Neuronal stem cell (in vitro differentiated cells): ENCODE measurements around the gene CBX4.

Source experiments
- DNase-seq: peaks from one replicate; pipeline ENCODE4 v3.0.0-alpha.2; 2013; ENCODE audit warnings: low spot score
- H2AFZ ChIP-seq: one replicate; pipeline ENCODE4 v1.6.1; 2013; ENCODE audit warnings: mild to moderate bottlenecking, low read length, inconsistent platforms
- H2AK5ac ChIP-seq: 2 replicates; pipeline ENCODE4 v1.6.1; 2013; ENCODE audit warnings: low read depth, mild to moderate bottlenecking, inconsistent platforms, low read length, moderate library complexity, mixed read lengths
- H2BK120ac ChIP-seq: 2 replicates; pipeline ENCODE4 v1.6.1; 2013; ENCODE audit warnings: low read depth, mild to moderate bottlenecking, inconsistent platforms, low read length, moderate library complexity, mixed read lengths
- H2BK12ac ChIP-seq: one replicate; pipeline ENCODE4 v1.6.1; 2013; ENCODE audit warnings: low read length, inconsistent platforms
- H2BK15ac ChIP-seq: 2 replicates; pipeline ENCODE4 v1.6.1; 2013; ENCODE audit warnings: mild to moderate bottlenecking, low read length, inconsistent platforms, mixed read lengths
- H2BK5ac ChIP-seq: one replicate; pipeline ENCODE4 v1.6.1; 2013; ENCODE audit warnings: inconsistent platforms, mild to moderate bottlenecking, low read length, moderate library complexity
- H3K14ac ChIP-seq: one replicate; pipeline ENCODE4 v1.6.1; 2013; ENCODE audit warnings: low read length, inconsistent platforms
- H3K18ac ChIP-seq: 2 replicates; pipeline ENCODE4 v1.6.1; 2013; ENCODE audit warnings: low read length, inconsistent platforms
- H3K23ac ChIP-seq: 2 replicates; pipeline ENCODE4 v1.6.1; 2013; ENCODE audit warnings: low read depth, mild to moderate bottlenecking, mixed read lengths, low read length, inconsistent platforms; ENCODE audit not compliant: poor library complexity
- H3K27ac ChIP-seq: replicated peaks from 3 replicates; pipeline ENCODE4 v1.5.1; 2013; ENCODE audit warnings: low read length, inconsistent platforms
- H3K27me3 ChIP-seq, 3 experiments: 2 replicates each; pipeline ENCODE4 v1.6.1; 2013; ENCODE audit warnings: low read length in 3 of 3, mild to moderate bottlenecking in 2 of 3, inconsistent platforms in 1 of 3, low read depth in 1 of 3, mixed read lengths in 1 of 3, moderate library complexity in 1 of 3; ENCODE audit not compliant: control insufficient read depth in 3 of 3, insufficient read depth in 3 of 3
- H3K36me3 ChIP-seq, 2 donors: replicated peaks in 1 of 2; 2 replicates each; pipeline ENCODE4 v1.6.1; 2013; ENCODE audit warnings: low read length in 2 of 2; ENCODE audit not compliant: control insufficient read depth in 2 of 2, insufficient read depth in 2 of 2
- H3K4ac ChIP-seq: 2 replicates; pipeline ENCODE4 v1.6.1; 2013; ENCODE audit warnings: inconsistent platforms, mild to moderate bottlenecking, low read length, moderate library complexity
- H3K4me1 ChIP-seq, 2 donors: 1 replicate in 1 of 2; 2 replicates in 1 of 2; pipeline ENCODE4 v1.6.1; 2013; ENCODE audit warnings: low read length in 2 of 2, low read depth in 1 of 2; ENCODE audit not compliant: control insufficient read depth in 2 of 2, insufficient read depth in 1 of 2
- H3K4me2 ChIP-seq: one replicate; pipeline ENCODE4 v1.6.1; 2013; ENCODE audit warnings: mild to moderate bottlenecking, low read length, inconsistent platforms; ENCODE audit not compliant: insufficient read depth, poor library complexity, severe bottlenecking
- H3K4me3 ChIP-seq, 2 donors: 2 replicates each; pipeline ENCODE4 v1.5.1; 2013; ENCODE audit warnings: low read length in 2 of 2, mild to moderate bottlenecking in 2 of 2, inconsistent platforms in 1 of 2, moderate library complexity in 1 of 2
- H3K79me1 ChIP-seq: one replicate; pipeline ENCODE4 v1.6.1; 2013; ENCODE audit warnings: low read depth, mild to moderate bottlenecking, inconsistent platforms, low read length, moderate library complexity
- H3K9ac ChIP-seq: one replicate; pipeline ENCODE4 v1.6.1; 2013; ENCODE audit warnings: mild to moderate bottlenecking, low read depth, low read length, inconsistent platforms; ENCODE audit not compliant: poor library complexity
- H3K9me3 ChIP-seq, 2 donors: replicated peaks in 1 of 2; 2 replicates each; pipeline versions ENCODE3 to v1.6.1; 2013; ENCODE audit warnings: low read length in 2 of 2, mild to moderate bottlenecking in 2 of 2, inconsistent platforms in 1 of 2, low read depth in 1 of 2, mixed read lengths in 1 of 2, moderate library complexity in 1 of 2; ENCODE audit not compliant: control insufficient read depth in 2 of 2, insufficient read depth in 1 of 2
- H4K8ac ChIP-seq: one replicate; pipeline ENCODE4 v1.6.1; 2013; ENCODE audit warnings: low read depth, mild to moderate bottlenecking, inconsistent platforms, low read length, moderate library complexity
- H4K91ac ChIP-seq: one replicate; pipeline ENCODE4 v1.6.1; 2013; ENCODE audit warnings: low read length, low read depth, mild to moderate bottlenecking, inconsistent platforms; ENCODE audit not compliant: poor library complexity
- WGBS, 2 donors: extraction: QIAGEN DNeasy Blood & Tissue Kit; methylation state at CpG; one replicate each; pipeline ENCODE4 v1.1.7; 2013; ENCODE audit warnings: missing lambda C conversion rate in 2 of 2, mixed read lengths in 1 of 2; ENCODE audit not compliant: insufficient read length in 2 of 2, insufficient replicate concordance in 1 of 2; ENCODE audit errors: extremely low coverage in 2 of 2; 5-methylcytosine and 5-hydroxymethylcytosine counted together

Gene CBX4

DNA sequence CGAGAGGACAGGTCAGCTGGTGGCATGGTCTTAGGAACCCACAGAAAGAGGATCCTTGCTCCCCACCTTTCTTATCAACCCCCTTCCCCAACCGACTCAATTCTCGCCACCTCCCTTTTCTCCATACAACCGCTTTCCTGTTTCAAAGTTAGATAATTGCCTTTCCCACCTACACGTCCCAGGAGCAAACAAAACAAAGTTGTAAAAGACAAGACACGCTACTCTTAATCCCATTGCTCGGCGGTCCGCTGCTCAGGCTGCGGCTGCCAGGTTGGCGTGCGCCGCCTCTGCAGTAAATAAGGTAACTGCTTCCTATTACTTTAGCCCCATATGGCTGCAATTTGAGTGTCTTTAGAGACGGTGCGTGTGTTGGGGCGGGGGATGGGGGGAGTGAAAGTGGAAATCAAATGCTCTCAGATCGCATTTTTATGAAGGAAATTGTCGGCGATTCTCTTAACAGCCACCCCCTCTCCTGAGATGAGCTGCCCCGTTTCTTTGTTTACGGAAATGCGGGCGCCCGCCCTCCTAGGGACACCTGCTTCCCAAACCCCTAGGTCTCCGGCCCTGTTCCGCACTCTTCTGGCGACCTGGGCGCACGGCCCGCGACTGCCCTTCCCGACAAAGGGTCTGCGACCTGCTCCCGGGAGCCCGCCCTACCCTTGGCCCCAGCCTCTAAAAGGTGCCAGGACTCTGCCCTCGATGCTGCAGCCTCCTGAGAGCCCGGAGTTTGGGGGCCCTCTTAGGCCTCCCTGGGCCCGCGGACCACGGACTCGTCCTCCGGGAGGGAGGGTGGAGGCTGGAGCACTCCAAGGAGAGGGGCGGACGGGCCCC lies 38.7 kb downstream of the CBX4 start:
- Histone ChIP-seq H2BK15ac (peak overlapping the region; percentile 93), H3K4me1 (peaks cover 27 to 54% of the 10 kb centered on the region in 2 donors), H2BK120ac (peak overlapping the region; percentile 82), H2BK5ac (no peak overlapping the region), H3K9me3 (peaks cover 0 to 8% of the 10 kb centered on the region in 2 donors), H4K8ac (no peak overlapping the region), H3K4me3 (peak overlapping the region; percentile 29 to 39), H3K14ac (no peak overlapping the region), H2BK12ac (peak overlapping the region; percentile 14), H3K79me1 (peaks cover 2% of the 10 kb centered on the region), H3K18ac (peak overlapping the region; percentile 90), H3K4ac (no peak overlapping the region), H2AK5ac (peak overlapping the region; percentile 94), H3K4me2 (peak overlapping the region; percentile 71), H2AFZ (peak overlapping the region; percentile 88), H3K27me3 (peaks cover 64 to 81% (median 72%) of the 10 kb centered on the region in 3 experiments), H3K27ac (no peak overlapping the region), H4K91ac (no peak overlapping the region), H3K9ac (no peak overlapping the region), H3K23ac (peak overlapping the region; percentile 81), H3K36me3 (peaks cover 2 to 6% of the 10 kb centered on the region in 2 donors)
- no CpG with 5 or more reads among the region's 44 CpGs for WGBS, 2 donors
- no peak for DNase-seq

DNA sequence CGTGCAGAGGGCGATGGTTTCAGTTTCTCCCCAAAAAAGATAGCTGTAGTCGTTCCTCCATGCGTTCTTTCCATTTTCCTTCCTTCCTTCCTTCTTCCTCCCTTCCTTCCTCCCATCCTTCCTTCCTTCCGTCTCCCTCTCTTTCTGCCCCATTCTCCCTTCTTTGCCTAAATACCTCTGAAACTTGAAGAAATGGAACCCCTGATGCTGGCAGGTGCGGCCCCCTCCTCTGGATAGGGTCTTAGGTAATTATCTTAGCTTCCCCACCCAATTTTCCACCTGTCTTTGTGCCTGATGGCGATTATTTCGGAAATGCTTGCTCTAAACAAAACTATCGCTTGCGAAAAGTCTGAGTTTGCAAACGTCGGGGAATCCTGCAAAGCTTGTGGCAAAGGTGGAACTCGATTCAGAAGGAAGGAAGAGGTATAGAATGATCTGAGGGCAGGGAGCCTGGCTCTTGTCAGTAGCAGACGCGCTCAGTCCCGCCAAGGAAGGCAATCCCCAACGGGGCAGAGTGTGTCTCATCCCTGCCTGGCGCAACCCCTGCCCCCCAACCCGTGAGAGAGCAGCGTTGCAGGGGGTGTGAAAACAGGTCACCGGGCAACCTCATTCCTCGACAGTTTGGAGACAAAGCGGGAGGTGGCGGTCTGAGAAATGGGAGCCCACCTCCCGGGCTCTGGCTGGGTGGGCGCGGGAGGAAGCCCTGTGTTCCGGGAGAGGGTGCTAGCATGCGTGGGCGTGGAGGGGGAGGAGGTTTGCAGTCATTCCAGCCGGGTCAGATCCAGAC lies 39.5 kb downstream of the CBX4 start:
- H3K4me2 ChIP-seq, result no peak overlapping the region
- H2BK120ac ChIP-seq, result peak overlapping the region; percentile 82
- no peak overlapping the region for H3K4ac ChIP-seq
- H3K9me3 ChIP-seq, result peaks cover 0 to 8% of the 10 kb centered on the region in 2 donors
- H2BK5ac ChIP-seq, result no peak overlapping the region
- H3K36me3 ChIP-seq, result peaks cover 4 to 14% of the 10 kb centered on the region in 2 donors
- H3K9ac ChIP-seq, result no peak overlapping the region
- H3K27me3 ChIP-seq, result peaks cover 57 to 81% (median 63%) of the 10 kb centered on the region in 3 experiments
- H4K8ac ChIP-seq, result no peak overlapping the region
- peaks cover 29 to 50% of the 10 kb centered on the region in 2 donors for H3K4me1 ChIP-seq
- whole genome bisulfite sequencing, 2 donors, result no CpG with 5 or more reads among the region's 31 CpGs
- H3K4me3 ChIP-seq, result peak overlapping the region in 1 of 2 donors; percentile 39
- H3K79me1 ChIP-seq, result peaks cover 2% of the 10 kb centered on the region
- peak overlapping the region; percentile 93 for H2BK15ac ChIP-seq
- no peak overlapping the region for H3K27ac ChIP-seq
- peak overlapping the region; percentile 81 for H3K23ac ChIP-seq
- peak overlapping the region; percentile 91 for H3K18ac ChIP-seq
- no peak overlapping the region for H4K91ac ChIP-seq
- peak overlapping the region; percentile 94 for H2AK5ac ChIP-seq
- H2BK12ac ChIP-seq, result peak overlapping the region; percentile 50
- H3K14ac ChIP-seq, result no peak overlapping the region
- H2AFZ ChIP-seq, result peak overlapping the region; percentile 88
- DNase-seq, result no peak

DNA sequence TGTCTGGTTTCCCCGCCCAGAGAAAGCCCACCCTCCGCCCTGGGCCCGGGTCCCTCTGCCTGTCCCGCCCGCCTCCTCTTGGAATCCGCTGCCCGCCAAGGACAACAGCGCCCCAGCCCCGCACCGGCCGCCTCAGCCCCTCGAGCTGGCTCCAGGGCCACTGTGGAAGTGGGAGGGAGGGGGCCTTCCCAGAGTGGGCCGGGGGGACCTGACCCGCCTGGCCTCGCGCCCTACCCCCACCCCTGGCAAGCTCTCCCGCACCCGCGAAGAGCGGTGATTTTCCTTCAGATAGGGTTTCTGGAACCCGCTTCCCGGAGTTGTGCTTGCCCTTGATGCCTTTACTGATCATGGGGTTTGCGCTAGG lies 40.1 kb downstream of the CBX4 start:
- Histone ChIP-seq H4K8ac (no peak overlapping the region), H3K4ac (no peak overlapping the region), H3K9me3 (peaks cover 0 to 8% of the 10 kb centered on the region in 2 donors), H4K91ac (no peak overlapping the region), H2BK120ac (no peak overlapping the region), H3K4me1 (peaks cover 32 to 51% of the 10 kb centered on the region in 2 donors), H3K4me3 (no peak overlapping the region), H2AFZ (peak overlapping the region; percentile 78), H2BK12ac (no peak overlapping the region), H3K23ac (peak overlapping the region; percentile 74), H3K18ac (peak overlapping the region; percentile 91), H3K4me2 (peak overlapping the region; percentile 31), H3K27me3 (peaks cover 53 to 78% (median 60%) of the 10 kb centered on the region in 3 experiments), H2AK5ac (peak overlapping the region; percentile 88), H3K14ac (no peak overlapping the region), H3K36me3 (peaks cover 4 to 20% of the 10 kb centered on the region in 2 donors), H3K27ac (no peak overlapping the region), H2BK5ac (peak overlapping the region; percentile 82), H3K79me1 (peaks cover 2% of the 10 kb centered on the region), H2BK15ac (peak overlapping the region; percentile 93), H3K9ac (no peak overlapping the region)
- no CpG with 5 or more reads among the region's 23 CpGs for WGBS, 2 donors
- DNase-seq, result no peak
